ENCODE data around the gene TMEM143. TPM values are rescaled to one million over a fixed set of nuclear protein-coding genes. Genes with fewer than 3 reads are reported as not detected.
"Not testable (repeated sequence)": the region's sequence is repeated elsewhere in the genome, so short reads cannot be mapped to it uniquely, and the experiment has no call there.

The TMEM143 gene
- total RNA-seq, 6 experiments from 2014 or later = 5.9 to 9.7 (median 7.7) TPM

GRCh38 chr19:48297975-48298374, 65.8 kb downstream of the TMEM143 start:
- H3K4me1 Mint-ChIP-seq (ENCODE audit: low read depth) = peaks cover 2% of the 10 kb centered on the region
- H3K9me3 Mint-ChIP-seq = no peaks in the 10 kb centered on the region
- no peak overlapping the region for H3K27ac Mint-ChIP-seq
- no peak for DNase-seq
- TF ChIP-seq, protein P1, sequence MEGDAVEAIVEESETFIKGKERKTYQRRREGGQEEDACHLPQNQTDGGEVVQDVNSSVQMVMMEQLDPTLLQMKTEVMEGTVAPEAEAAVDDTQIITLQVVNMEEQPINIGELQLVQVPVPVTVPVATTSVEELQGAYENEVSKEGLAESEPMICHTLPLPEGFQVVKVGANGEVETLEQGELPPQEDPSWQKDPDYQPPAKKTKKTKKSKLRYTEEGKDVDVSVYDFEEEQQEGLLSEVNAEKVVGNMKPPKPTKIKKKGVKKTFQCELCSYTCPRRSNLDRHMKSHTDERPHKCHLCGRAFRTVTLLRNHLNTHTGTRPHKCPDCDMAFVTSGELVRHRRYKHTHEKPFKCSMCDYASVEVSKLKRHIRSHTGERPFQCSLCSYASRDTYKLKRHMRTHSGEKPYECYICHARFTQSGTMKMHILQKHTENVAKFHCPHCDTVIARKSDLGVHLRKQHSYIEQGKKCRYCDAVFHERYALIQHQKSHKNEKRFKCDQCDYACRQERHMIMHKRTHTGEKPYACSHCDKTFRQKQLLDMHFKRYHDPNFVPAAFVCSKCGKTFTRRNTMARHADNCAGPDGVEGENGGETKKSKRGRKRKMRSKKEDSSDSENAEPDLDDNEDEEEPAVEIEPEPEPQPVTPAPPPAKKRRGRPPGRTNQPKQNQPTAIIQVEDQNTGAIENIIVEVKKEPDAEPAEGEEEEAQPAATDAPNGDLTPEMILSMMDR (IDR thresholded peaks at IDR 0.05) = no peak
- no peaks in the 10 kb centered on the region for H3K36me3 Mint-ChIP-seq (ENCODE audit: low read depth)
- no peak overlapping the region for H3K4me3 Mint-ChIP-seq
- peaks cover 17% of the 10 kb centered on the region for H3K27me3 Mint-ChIP-seq (ENCODE audit: insufficient read depth)

- H3K4me1 Mint-ChIP-seq (ENCODE audit: low read depth) = peaks cover 8% of the 10 kb centered on the region
- H3K4me3 Mint-ChIP-seq = no peak overlapping the region
- no peaks in the 10 kb centered on the region for H3K36me3 Mint-ChIP-seq (ENCODE audit: low read depth)
- H3K27ac Mint-ChIP-seq = no peak overlapping the region
- TF ChIP-seq, protein P1 (IDR thresholded peaks at IDR 0.05) = no peak
- no peak for DNase-seq
- H3K27me3 Mint-ChIP-seq (ENCODE audit: insufficient read depth) = peaks cover 17% of the 10 kb centered on the region
- H3K9me3 Mint-ChIP-seq = no peaks in the 10 kb centered on the region
Measured at GRCh38 chr19:48296963-48297734, 66.6 kb downstream of the TMEM143 start.

DNA sequence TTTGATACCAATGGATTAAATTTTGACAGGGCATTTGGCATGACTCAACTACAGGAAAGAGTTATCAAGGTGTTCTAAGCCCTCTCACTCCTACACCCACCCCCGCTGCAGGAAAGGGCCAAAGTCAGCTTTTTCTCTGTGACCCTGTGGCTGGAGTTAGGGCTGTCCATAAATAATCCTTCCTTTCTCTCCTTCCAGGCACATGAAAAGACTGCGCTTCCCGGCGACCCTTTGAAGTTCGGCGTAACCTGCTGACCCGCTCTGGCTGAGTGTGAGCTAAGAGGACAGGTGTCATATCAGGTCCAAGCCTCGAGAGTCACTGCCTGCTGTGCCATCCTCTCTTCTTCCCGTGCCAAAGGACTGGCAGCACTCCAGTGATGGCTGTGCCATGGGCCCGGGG, 68.3 kb downstream of the TMEM143 start:
- Mint-ChIP-seq H3K27me3 (ENCODE audit: insufficient read depth) (peaks cover 10% of the 10 kb centered on the region), H3K36me3 (ENCODE audit: low read depth) (no peaks in the 10 kb centered on the region), H3K27ac (no peak overlapping the region), H3K9me3 (no peaks in the 10 kb centered on the region), H3K4me3 (no peak overlapping the region), H3K4me1 (ENCODE audit: low read depth) (peaks cover 17% of the 10 kb centered on the region)
- TF ChIP-seq, protein P1 (IDR thresholded peaks at IDR 0.05) = no peak
- DNase-seq = no peak

DNA sequence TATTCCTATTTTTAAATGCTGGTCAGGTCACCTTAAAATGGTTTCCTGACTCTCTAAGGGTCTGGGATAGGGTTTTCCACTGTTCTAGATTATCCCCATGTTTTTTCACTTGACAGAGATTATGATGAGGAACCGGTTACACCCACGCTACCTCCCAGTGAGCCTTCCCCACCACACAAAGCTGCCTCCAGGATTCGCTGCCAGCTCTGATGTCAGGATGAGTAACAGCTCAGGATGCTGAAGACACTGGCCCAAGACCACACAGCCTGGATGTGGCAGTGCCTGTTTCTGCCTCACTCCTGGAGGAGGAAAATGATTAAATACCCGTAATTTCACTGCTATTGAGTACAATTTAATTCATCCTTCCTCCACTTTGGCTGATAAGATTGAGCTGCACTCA, 70.9 kb downstream of the TMEM143 start:
- TF ChIP-seq, protein P1 (IDR thresholded peaks at IDR 0.05) = no peak
- Mint-ChIP-seq H3K4me1 (ENCODE audit: low read depth) (peaks cover 20% of the 10 kb centered on the region), H3K27ac (no peak overlapping the region), H3K9me3 (no peaks in the 10 kb centered on the region), H3K4me3 (no peak overlapping the region), H3K27me3 (ENCODE audit: insufficient read depth) (peaks cover 8% of the 10 kb centered on the region), H3K36me3 (ENCODE audit: low read depth) (no peaks in the 10 kb centered on the region)
- DNase-seq = peak; percentile 80

DNA sequence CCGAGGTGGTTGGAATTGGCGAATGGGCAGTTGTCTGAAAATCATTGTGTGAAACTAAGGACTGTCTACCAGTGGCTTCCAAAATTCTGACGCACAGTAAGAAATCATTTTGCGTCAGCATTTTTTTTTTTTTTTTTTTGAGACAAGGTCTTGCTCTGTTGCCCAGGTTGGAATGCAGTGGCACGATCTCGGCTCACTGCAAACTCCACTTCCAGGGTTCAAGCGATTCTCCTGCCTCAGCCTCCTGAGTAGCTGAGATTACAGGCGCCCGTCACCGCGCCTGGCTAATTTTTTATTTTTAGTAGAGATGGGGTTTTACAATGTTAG, 72.3 kb downstream of the TMEM143 start:
- H3K4me1 Mint-ChIP-seq (ENCODE audit: low read depth) = peaks cover 20% of the 10 kb centered on the region
- TF ChIP-seq, protein P1 (IDR thresholded peaks at IDR 0.05) = peak; percentile 6; the same call in 1 of the 2 replicates
- peak overlapping the region; percentile 89; the same call in 1 of the 2 replicates for H3K4me3 Mint-ChIP-seq
- DNase-seq; H3K9me3 Mint-ChIP-seq; H3K36me3 Mint-ChIP-seq (ENCODE audit: low read depth); H3K27ac Mint-ChIP-seq; H3K27me3 Mint-ChIP-seq (ENCODE audit: insufficient read depth): not testable (repeated sequence)
